Cardiac septum (tissue), 1 donor: ENCODE data around the gene HIRIP3. TPM values are rescaled to one million over a fixed set of nuclear protein-coding genes. Genes with fewer than 3 reads are reported as not detected.
A peak's percentile ranks its signal among the peaks of the same experiment; 100 is the strongest.
"Not testable (repeated sequence)": the region's sequence is repeated elsewhere in the genome, so short reads cannot be mapped to it uniquely, and the experiment has no call there.

ENCODE experiments used
- DNase-seq: peaks from one replicate; pipeline ENCODE4 v3.0.0-alpha.2; 2020; ENCODE audit warnings: low spot score
- intact Hi-C: fragments of 100-400 bp; cut with DNase I; formaldehyde crosslinking; loops from one replicate; pipeline ENCODE4 v1.14.0; 2022
- total RNA-seq: library from RNA; stranded (reverse); fragmentation: NEBNext Ultra II Directional; extraction: Animal tissue kit (Norgen Biotek cat#: 25700); gene quantifications from one replicate; pipeline ENCODE4 v1.2.1, GENCODE V29; 2021
- donor health status: DM: no; HTN: no; CAD: no.

HIRIP3 gene
- total RNA-seq, 1 donor from 2014 or later: 17.4 TPM

GRCh38 chr16:29973384-29974246, 21.8 kb downstream of the HIRIP3 start, which contains the start of gene TAOK2:
Gene TAOK2, plus strand, starts transcription at chr16:29973868. Its CDS starts 3,905 bp downstream, at chr16:29977773.
- intact Hi-C loops: loop anchor here (1.0 to 5.0 kb wide), 3 partner anchors 11 to 156 kb away; partner anchors contain the start of genes HIRIP3, PAGR1 and TMEM219
- DNase-seq: peak; percentile 99

GRCh38 chr16:29972992-29973383, 22.4 kb downstream of the HIRIP3 start:
- DNase-seq: no peak
- intact Hi-C loops: loop anchor here (1.0 to 5.0 kb wide), 3 partner anchors 11 to 156 kb away; partner anchors contain the start of genes HIRIP3, PAGR1 and TMEM219

GRCh38 chr16:29972500-29972899, 22.9 kb downstream of the HIRIP3 start:
- peak; percentile 29 for DNase-seq
- intact Hi-C loops: loop anchor here (5.0 kb wide), 1 partner anchor 155 kb away; the partner anchor contains the start of gene PAGR1

- intact Hi-C loops: loop anchor here (5.0 kb wide), 1 partner anchor 154 kb away; the partner anchor contains the start of gene PAGR1
- peak; percentile 27 for DNase-seq
These were observed 24.1 kb downstream of the HIRIP3 start for GRCh38 chr16:29971304-29971703.

- intact Hi-C loops: no loop called here
- no peak for DNase-seq
These were observed 27.2 kb downstream of the HIRIP3 start for GRCh38 chr16:29968205-29968604.

GRCh38 chr16:29963021-29963743, 32.2 kb downstream of the HIRIP3 start:
- intact Hi-C loops: no loop called here
- no peak for DNase-seq

- intact Hi-C loops: loop anchor here (1.0 kb wide), 1 partner anchor 11 kb away; the partner anchor contains the start of gene TAOK2
- no peak for DNase-seq
These were observed 32.9 kb downstream of the HIRIP3 start for GRCh38 chr16:29962344-29962994.

- intact Hi-C loops: loop anchor here (1.0 kb wide), 1 partner anchor 12 kb away; the partner anchor contains the start of gene TAOK2
- DNase-seq: peak; percentile 95
These were observed 33.7 kb downstream of the HIRIP3 start, which contains the start of gene TMEM219 for GRCh38 chr16:29961479-29962343. Gene TMEM219, plus strand, starts transcription at chr16:29962079. Its CDS starts 1,065 bp downstream, at chr16:29963144.

- intact Hi-C loops: no loop called here
- no peak for DNase-seq
These were observed 34.3 kb downstream of the HIRIP3 start for GRCh38 chr16:29961127-29961478.

- intact Hi-C loops, DNase-seq: not testable (repeated sequence)
These were observed 35.6 kb downstream of the HIRIP3 start for GRCh38 chr16:29959821-29960220.

- intact Hi-C loops: no loop called here
- no peak for DNase-seq
These were observed 36.1 kb downstream of the HIRIP3 start for GRCh38 chr16:29959293-29959692.

- intact Hi-C loops: no loop called here
- no peak for DNase-seq
These were observed 36.7 kb downstream of the HIRIP3 start for GRCh38 chr16:29958756-29959155.

GRCh38 chr16:29951625-29952365, 43.6 kb downstream of the HIRIP3 start:
- DNase-seq: no peak
- intact Hi-C loops: no loop called here

GRCh38 chr16:29950806-29951461, 44.5 kb downstream of the HIRIP3 start:
- DNase-seq: no peak
- intact Hi-C loops: no loop called here

- intact Hi-C loops: no loop called here
- DNase-seq: no peak
These were observed 47.5 kb downstream of the HIRIP3 start for GRCh38 chr16:29947897-29948296.

GRCh38 chr16:29943846-29944799, 51.3 kb downstream of the HIRIP3 start:
- no peak for DNase-seq

More at GRCh38 chr16:29943846-29944799, 51.3 kb downstream of the HIRIP3 start:
- intact Hi-C loops: no loop called here
